Esophagus squamous epithelium (tissue), 4 donors: ENCODE data around the gene MXI1.

ENCODE experiments used
- POLR2A ChIP-seq, 4 donors: fragments of 450-650 bp; IDR thresholded peaks; one replicate each; pipeline ENCODE4 v1.6.1; 2017; ENCODE audit warnings: antibody characterized with exemption in 4 of 4, mild to moderate bottlenecking in 4 of 4, moderate library complexity in 3 of 4
- TF ChIP-seq, protein P1 (sequence below), 6 experiments: fragments of 450-650 bp in 4 of 6; fragments of 200-600 bp in 2 of 6; sonication (generic) in 2 of 6; IDR thresholded peaks; one replicate each; pipeline ENCODE4 v1.5.1; 2016 to 2019; ENCODE audit warnings: antibody characterized with exemption in 6 of 6, mild to moderate bottlenecking in 4 of 6, moderate library complexity in 4 of 6

DNA sequence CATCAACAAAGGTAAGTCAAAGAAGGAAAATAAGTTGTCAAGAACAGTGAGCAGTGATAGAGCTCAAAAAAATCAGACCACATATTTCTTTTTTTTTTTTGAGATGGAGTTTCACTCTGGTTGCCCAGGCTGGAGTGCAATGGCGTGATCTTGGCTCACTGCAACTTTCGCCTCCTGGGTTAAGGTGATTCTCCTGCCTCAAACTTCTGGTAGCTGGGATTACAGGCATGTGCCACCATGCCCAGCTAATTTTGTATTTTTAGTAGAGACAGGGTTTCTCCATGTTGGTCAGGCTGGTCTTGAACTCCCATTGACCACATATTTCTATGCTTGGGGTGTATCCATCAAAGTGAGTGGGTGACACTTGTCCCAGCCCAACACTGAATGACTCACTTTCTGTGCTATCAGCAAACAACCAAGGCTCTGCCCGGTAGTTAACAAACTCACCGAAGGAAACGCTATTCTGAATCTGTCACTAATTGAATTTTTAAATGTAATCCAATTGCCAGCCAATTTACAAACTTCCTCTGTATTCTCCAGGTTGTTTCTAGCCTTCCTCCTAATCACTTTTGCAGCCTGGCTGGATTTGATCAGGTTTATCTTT, 116.9 kb downstream of the MXI1 start:
- TF ChIP-seq, protein P1, sequence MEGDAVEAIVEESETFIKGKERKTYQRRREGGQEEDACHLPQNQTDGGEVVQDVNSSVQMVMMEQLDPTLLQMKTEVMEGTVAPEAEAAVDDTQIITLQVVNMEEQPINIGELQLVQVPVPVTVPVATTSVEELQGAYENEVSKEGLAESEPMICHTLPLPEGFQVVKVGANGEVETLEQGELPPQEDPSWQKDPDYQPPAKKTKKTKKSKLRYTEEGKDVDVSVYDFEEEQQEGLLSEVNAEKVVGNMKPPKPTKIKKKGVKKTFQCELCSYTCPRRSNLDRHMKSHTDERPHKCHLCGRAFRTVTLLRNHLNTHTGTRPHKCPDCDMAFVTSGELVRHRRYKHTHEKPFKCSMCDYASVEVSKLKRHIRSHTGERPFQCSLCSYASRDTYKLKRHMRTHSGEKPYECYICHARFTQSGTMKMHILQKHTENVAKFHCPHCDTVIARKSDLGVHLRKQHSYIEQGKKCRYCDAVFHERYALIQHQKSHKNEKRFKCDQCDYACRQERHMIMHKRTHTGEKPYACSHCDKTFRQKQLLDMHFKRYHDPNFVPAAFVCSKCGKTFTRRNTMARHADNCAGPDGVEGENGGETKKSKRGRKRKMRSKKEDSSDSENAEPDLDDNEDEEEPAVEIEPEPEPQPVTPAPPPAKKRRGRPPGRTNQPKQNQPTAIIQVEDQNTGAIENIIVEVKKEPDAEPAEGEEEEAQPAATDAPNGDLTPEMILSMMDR (IDR thresholded peaks at IDR 0.05): no peak
- TF ChIP-seq POLR2A (IDR thresholded peaks at IDR 0.05): no peak
